Calu3 (cell line): ENCODE data around the gene MSI1. TPM values are rescaled to one million over a fixed set of nuclear protein-coding genes. Genes with fewer than 3 reads are reported as not detected.

Source experiments
- BruUV-seq: library from RNA; stranded (reverse); fragments of 400-500 nt; replicated peaks from 2 replicates; lab custom pipeline; 2021; lab: Mats Ljungman, UMichigan
- CTCF ChIA-PET: fragments of 300-600 bp; sonication (Branson Sonifier 250); formaldehyde crosslinking; loops from one replicate; lab custom pipeline; 2022; ENCODE audit warnings: antibody characterized with exemption; lab: Charles Lee
- DNase-seq: peaks from one replicate; pipeline ENCODE4 v3.0.0; 2022
- H3K27ac Mint-ChIP-seq: one replicate; pipeline ENCODE4 v1.8.0; 2022; ENCODE audit warnings: mixed read lengths; ENCODE audit not compliant: unreplicated experiment
- H3K27me3 Mint-ChIP-seq: one replicate; pipeline ENCODE4 v1.8.0; 2022; ENCODE audit warnings: mixed read lengths; ENCODE audit not compliant: unreplicated experiment
- H3K36me3 Mint-ChIP-seq: one replicate; pipeline ENCODE4 v1.8.0; 2022; ENCODE audit warnings: mild to moderate bottlenecking, moderate library complexity, mixed read lengths; ENCODE audit not compliant: insufficient read depth, unreplicated experiment
- H3K4me1 Mint-ChIP-seq: one replicate; pipeline ENCODE4 v1.8.0; 2022; ENCODE audit warnings: mild to moderate bottlenecking, low read depth, mixed read lengths; ENCODE audit not compliant: unreplicated experiment
- H3K4me3 Mint-ChIP-seq: one replicate; pipeline ENCODE4 v1.8.0; 2022; ENCODE audit warnings: mild to moderate bottlenecking, low read depth, moderate library complexity, mixed read lengths; ENCODE audit not compliant: unreplicated experiment
- H3K9me3 Mint-ChIP-seq: one replicate; pipeline ENCODE4 v1.8.0; 2022; ENCODE audit warnings: low read depth, mixed read lengths; ENCODE audit not compliant: unreplicated experiment
- intact Hi-C: fragments of 100-400 bp; cut with micrococcal nuclease; formaldehyde crosslinking; loops from one replicate; pipeline ENCODE4 v1.10.0; 2022; ENCODE audit not compliant: unreplicated experiment
- total RNA-seq: library from RNA; stranded (reverse); gene quantifications from 2 replicates; pipeline ENCODE4 v1.2.3, GENCODE V29; 2022
- TF ChIP-seq, protein P1 (sequence below): fragments of 200-600 bp; IDR thresholded peaks from one replicate; pipeline ENCODE4 v1.8.0; 2022; ENCODE audit warnings: antibody characterized with exemption; ENCODE audit not compliant: unreplicated experiment

The MSI1 gene
- total RNA-seq, 1 experiment from 2014 or later = 1.4 TPM

DNA sequence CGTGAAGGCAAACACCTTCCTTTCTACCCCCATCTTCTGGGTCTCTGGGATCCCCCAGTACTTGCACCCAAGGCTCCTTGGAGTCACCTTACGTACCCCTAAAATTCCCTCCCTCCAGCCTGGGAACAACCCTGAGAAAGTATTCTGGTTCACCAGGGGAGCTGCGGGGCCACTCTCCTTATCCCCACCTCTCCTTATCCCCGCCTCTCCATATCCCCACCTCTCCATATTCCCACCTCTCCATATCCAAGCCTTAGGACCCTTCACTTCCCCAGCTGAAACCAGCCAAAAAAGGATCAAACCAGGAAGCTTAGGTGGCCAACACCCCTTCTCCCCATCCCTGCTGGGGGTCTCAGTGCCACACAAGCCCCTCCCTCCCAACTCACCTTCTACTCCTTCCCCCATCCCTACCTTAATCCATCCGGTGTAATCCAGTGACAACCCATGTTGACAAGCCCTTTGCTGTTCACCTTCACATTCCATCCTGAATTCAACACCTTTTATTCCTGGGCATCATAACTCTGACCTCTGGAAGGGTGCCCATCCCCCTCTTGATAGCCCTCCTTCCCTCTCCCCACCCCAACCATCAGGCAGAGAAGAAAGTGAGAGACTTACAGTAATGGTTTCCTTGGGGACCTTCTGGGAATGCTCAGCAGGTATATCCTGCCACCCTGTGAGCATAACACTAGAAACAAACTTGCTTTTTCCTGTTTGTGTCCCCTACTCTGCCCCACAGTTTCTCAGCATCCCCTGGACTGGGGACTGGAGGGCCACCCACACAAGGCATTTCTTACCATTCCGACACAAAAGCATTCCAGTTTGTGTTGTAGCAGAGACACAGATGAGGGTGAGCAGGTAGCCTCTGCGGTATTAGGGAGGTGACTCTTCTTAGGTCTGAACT lies 1.6 kb upstream of the MSI1 start:
- no peak for DNase-seq
- Mint-ChIP-seq H3K36me3 (peaks cover 18% of the 10 kb centered on the region), H3K4me3 (peak overlapping the region; percentile 55), H3K9me3 (no peaks in the 10 kb centered on the region), H3K27me3 (peaks cover 85% of the 10 kb centered on the region), H3K27ac (no peak overlapping the region), H3K4me1 (peaks cover 13% of the 10 kb centered on the region)
- BruUV-seq = no TSS peak
- TF ChIP-seq, protein P1, sequence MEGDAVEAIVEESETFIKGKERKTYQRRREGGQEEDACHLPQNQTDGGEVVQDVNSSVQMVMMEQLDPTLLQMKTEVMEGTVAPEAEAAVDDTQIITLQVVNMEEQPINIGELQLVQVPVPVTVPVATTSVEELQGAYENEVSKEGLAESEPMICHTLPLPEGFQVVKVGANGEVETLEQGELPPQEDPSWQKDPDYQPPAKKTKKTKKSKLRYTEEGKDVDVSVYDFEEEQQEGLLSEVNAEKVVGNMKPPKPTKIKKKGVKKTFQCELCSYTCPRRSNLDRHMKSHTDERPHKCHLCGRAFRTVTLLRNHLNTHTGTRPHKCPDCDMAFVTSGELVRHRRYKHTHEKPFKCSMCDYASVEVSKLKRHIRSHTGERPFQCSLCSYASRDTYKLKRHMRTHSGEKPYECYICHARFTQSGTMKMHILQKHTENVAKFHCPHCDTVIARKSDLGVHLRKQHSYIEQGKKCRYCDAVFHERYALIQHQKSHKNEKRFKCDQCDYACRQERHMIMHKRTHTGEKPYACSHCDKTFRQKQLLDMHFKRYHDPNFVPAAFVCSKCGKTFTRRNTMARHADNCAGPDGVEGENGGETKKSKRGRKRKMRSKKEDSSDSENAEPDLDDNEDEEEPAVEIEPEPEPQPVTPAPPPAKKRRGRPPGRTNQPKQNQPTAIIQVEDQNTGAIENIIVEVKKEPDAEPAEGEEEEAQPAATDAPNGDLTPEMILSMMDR = no peak
- CTCF ChIA-PET = interaction anchor here (0.6 kb wide), 1 partner anchor 200 kb away, joined by 4 read pairs; no protein-coding TSS in a partner anchor
- intact Hi-C loops = no loop called here

DNA sequence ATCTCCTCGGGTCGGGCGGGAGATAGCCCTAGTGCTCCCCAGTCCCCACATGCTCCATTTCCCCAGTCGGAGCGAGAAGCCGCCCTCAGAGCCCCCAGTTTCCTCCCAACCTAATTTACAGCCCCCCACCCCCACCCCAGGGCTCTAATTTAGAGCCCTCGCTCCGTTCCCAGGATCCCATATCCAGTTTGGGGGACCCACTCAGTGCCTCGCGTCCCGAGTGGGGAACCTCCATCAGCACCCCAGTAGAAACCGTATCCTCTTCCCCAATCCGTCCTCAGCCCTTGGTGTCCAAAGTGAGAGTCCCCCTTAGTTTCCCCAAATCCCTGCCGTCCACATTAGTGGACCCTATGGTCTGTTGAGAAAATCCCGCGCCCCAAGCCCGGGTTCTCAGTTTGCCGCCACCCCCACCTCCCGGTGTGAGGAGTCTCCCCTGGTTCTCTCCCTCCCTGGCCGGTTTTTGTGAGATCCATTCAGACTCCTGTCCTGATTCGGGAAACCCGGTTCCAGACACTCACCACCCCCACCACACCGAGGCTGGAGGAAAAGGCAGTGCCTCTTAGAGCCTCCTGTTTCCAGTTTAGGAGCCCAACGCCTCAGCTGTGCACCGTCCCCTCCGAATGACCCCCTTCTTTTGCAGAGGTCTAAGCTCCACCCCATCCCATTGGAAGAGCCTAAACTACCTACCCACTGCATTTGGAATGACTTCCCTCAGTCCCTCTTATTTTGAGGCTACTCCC lies 809 bp upstream of the MSI1 start:
- intact Hi-C loops = no loop called here
- H3K9me3 Mint-ChIP-seq = no peaks in the 10 kb centered on the region
- peak overlapping the region; percentile 55 for H3K4me3 Mint-ChIP-seq
- H3K27ac Mint-ChIP-seq = no peak overlapping the region
- DNase-seq = no peak
- peaks cover 78% of the 10 kb centered on the region for H3K27me3 Mint-ChIP-seq
- no TSS peak for BruUV-seq
- TF ChIP-seq, protein P1 = no peak
- H3K4me1 Mint-ChIP-seq = peaks cover 10% of the 10 kb centered on the region
- peaks cover 18% of the 10 kb centered on the region for H3K36me3 Mint-ChIP-seq
- CTCF ChIA-PET = interaction anchor here (0.6 kb wide), 1 partner anchor 199 kb away, joined by 4 read pairs; no protein-coding TSS in a partner anchor

DNA sequence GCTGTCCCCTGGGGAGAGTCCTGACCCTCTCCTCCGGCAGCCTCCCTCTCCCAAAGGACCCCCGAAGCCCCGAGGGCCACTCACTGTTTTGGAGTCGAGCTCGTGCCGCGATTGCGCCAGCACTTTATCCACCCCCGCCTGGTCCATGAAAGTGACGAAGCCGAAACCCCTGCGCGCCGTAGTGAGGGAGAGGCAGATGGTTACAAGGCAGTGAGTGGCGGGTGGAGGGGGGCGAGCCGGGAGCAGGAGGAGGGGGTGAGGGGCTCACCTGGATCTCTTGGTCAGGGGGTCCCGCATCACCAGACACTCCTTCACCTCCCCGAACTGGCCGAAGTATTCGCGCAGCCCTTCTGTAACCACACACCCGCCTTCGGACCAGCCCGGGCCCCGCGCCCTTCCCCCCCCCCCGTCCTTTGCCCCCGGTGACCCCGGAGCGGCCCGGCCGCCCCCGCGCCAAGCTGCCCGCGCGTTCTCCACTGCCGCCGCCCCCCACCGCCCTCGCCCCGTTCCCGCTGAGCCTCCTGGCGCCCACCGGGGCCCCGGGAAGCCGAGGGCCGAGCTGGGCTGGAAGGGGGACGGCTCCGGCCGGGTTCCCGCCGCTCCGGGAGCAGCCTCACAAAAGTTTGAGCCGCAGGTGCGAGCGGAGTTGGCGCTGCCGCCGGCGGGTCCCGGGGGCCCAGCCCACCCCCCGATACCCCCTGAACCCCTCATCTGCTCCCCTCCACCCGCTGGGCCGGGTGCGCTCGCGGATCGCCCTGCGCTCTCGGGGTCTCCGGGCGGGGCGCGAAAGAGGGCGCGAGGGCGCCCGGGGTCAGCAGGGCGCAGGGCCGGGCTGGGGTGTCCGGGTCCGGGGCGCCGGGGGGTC lies 808 bp downstream of the MSI1 start:
- no TSS peak for BruUV-seq
- intact Hi-C loops = no loop called here
- H3K4me1 Mint-ChIP-seq = peaks cover 10% of the 10 kb centered on the region

More for the DNA sequence above, 808 bp downstream of the MSI1 start:
- peaks cover 66% of the 10 kb centered on the region for H3K27me3 Mint-ChIP-seq
- peaks cover 18% of the 10 kb centered on the region for H3K36me3 Mint-ChIP-seq
- DNase-seq = no peak
- no peak overlapping the region for H3K27ac Mint-ChIP-seq
- H3K4me3 Mint-ChIP-seq = no peak overlapping the region
- no peaks in the 10 kb centered on the region for H3K9me3 Mint-ChIP-seq
- TF ChIP-seq, protein P1 = no peak
- CTCF ChIA-PET = no interaction called here
